GM23338 (cell line): ENCODE results near the gene FAM222A. TPM values are rescaled to one million over a fixed set of nuclear protein-coding genes. Genes with fewer than 3 reads are reported as not detected.

Experiments used
- ATAC-seq: fragments of 200-7000 bp; cut with Tn5 transposase; 3 replicates; pipeline ENCODE4 v1.9.1; 2020
- DNase-seq: peaks from one replicate; pipeline ENCODE4 v3.0.0-alpha.2; 2015; ENCODE audit warnings: low spot score
- H2AFZ ChIP-seq: fragments of 200-600 bp; sonication (generic); 2 replicates; pipeline ENCODE4 v1.8.0; 2016; ENCODE audit warnings: antibody characterized with exemption, mild to moderate bottlenecking, moderate library complexity
- H3F3A ChIP-seq: fragments of 200-600 bp; sonication (generic); replicated peaks from 2 replicates; pipeline ENCODE4 v1.8.0; 2017; ENCODE audit warnings: antibody characterized with exemption, mixed run types, low read depth
- H3K27ac ChIP-seq: fragments of 200-600 bp; sonication (generic); 2 replicates; pipeline ENCODE4 v1.6.1; 2016; ENCODE audit warnings: low read depth
- H3K27me3 ChIP-seq: fragments of 200-600 bp; sonication (generic); 2 replicates; pipeline ENCODE4 v1.8.0; 2016; ENCODE audit warnings: mild to moderate bottlenecking, mixed run types, moderate library complexity; ENCODE audit not compliant: insufficient read depth
- H3K36me3 ChIP-seq: fragments of 200-600 bp; sonication (generic); 2 replicates; pipeline ENCODE4 v1.8.0; 2016; ENCODE audit warnings: mild to moderate bottlenecking; ENCODE audit not compliant: insufficient read depth
- H3K4me1 ChIP-seq: fragments of 200-600 bp; sonication (generic); 2 replicates; pipeline ENCODE4 v1.8.0; 2016; ENCODE audit warnings: mild to moderate bottlenecking, moderate library complexity; ENCODE audit not compliant: insufficient read depth
- H3K4me2 ChIP-seq: fragments of 200-600 bp; sonication (generic); 2 replicates; pipeline ENCODE4 v1.7.1; 2017; ENCODE audit warnings: mixed run types
- H3K4me3 ChIP-seq: fragments of 200-600 bp; sonication (generic); 2 replicates; pipeline ENCODE4 v1.6.1; 2016; ENCODE audit warnings: mixed run types
- H3K79me2 ChIP-seq: fragments of 200-600 bp; sonication (generic); replicated peaks from 2 replicates; pipeline ENCODE4 v1.8.0; 2017; ENCODE audit warnings: mild to moderate bottlenecking; ENCODE audit not compliant: insufficient read depth
- H3K9me2 ChIP-seq: fragments of 200-600 bp; sonication (generic); 2 replicates; pipeline ENCODE4 v1.8.0; 2017; ENCODE audit not compliant: insufficient read depth
- H4K20me1 ChIP-seq: fragments of 200-600 bp; sonication (generic); replicated peaks from 2 replicates; pipeline ENCODE4 v1.8.0; 2017; ENCODE audit warnings: mild to moderate bottlenecking; ENCODE audit not compliant: insufficient read depth
- H3K27ac Mint-ChIP-seq: 2 replicates; pipeline ENCODE4 v1.8.0; 2020; ENCODE audit warnings: inconsistent platforms, mild to moderate bottlenecking, moderate library complexity, mixed read lengths
- H3K27me3 Mint-ChIP-seq: 3 replicates; pipeline ENCODE4 v1.8.0; 2022; ENCODE audit warnings: low read depth, mild to moderate bottlenecking, moderate library complexity, mixed read lengths, inconsistent platforms; ENCODE audit not compliant: insufficient read depth, poor library complexity
- H3K36me3 Mint-ChIP-seq: 3 replicates; pipeline ENCODE4 v1.8.0; 2021; ENCODE audit warnings: low read depth, mild to moderate bottlenecking, inconsistent platforms, moderate library complexity, mixed read lengths
- H3K4me1 Mint-ChIP-seq: 3 replicates; pipeline ENCODE4 v1.8.0; 2020; ENCODE audit warnings: mild to moderate bottlenecking, inconsistent platforms, mixed read lengths
- H3K4me3 Mint-ChIP-seq: 3 replicates; pipeline ENCODE4 v1.8.0; 2021; ENCODE audit warnings: moderate library complexity, mild to moderate bottlenecking, inconsistent platforms, mixed read lengths
- H3K9me3 Mint-ChIP-seq: 3 replicates; pipeline ENCODE4 v1.8.0; 2020; ENCODE audit warnings: moderate library complexity, mild to moderate bottlenecking, inconsistent platforms, mixed read lengths
- CREB1 ChIP-seq: fragments of 250-450 bp; sonication (Bioruptor Pico); IDR thresholded peaks from 2 replicates; pipeline ENCODE4 v1.5.0; 2020; ENCODE audit warnings: low read depth, mild to moderate bottlenecking, moderate library complexity
- ETS1 ChIP-seq: IDR thresholded peaks from 2 replicates; pipeline ENCODE4 v1.6.1; 2016; ENCODE audit warnings: antibody characterized with exemption
- EZH2 ChIP-seq: fragments of 200-600 bp; sonication (generic); IDR thresholded peaks from one replicate; pipeline ENCODE4 v1.8.0; 2017; ENCODE audit warnings: antibody characterized with exemption, mild to moderate bottlenecking, low read depth; ENCODE audit not compliant: unreplicated experiment
- EZH2phosphoT487 ChIP-seq: fragments of 200-600 bp; sonication (generic); IDR thresholded peaks from one replicate; pipeline ENCODE4 v1.8.1; 2018; ENCODE audit warnings: antibody characterized with exemption; ENCODE audit not compliant: unreplicated experiment
- JUNB ChIP-seq: IDR thresholded peaks from one replicate; pipeline ENCODE4 v1.6.1; 2016; ENCODE audit warnings: antibody characterized with exemption; ENCODE audit not compliant: unreplicated experiment
- NANOG ChIP-seq: IDR thresholded peaks from 2 replicates; pipeline ENCODE4 v1.6.1; 2016; ENCODE audit warnings: antibody characterized with exemption, borderline replicate concordance
- POLR2AphosphoS5 ChIP-seq: IDR thresholded peaks from 2 replicates; pipeline ENCODE4 v1.6.1; 2016; ENCODE audit warnings: antibody characterized with exemption, low read depth
- STAT1 ChIP-seq: IDR thresholded peaks from one replicate; pipeline ENCODE4 v1.6.1; 2016; ENCODE audit warnings: antibody characterized with exemption; ENCODE audit not compliant: unreplicated experiment
- ZNF114 ChIP-seq: fragments of 250-450 bp; sonication (Bioruptor Pico); IDR thresholded peaks from 2 replicates; pipeline ENCODE4 v1.5.0; 2020; ENCODE audit warnings: mild to moderate bottlenecking, moderate library complexity
- ZNF331 ChIP-seq: fragments of 250-450 bp; sonication (Bioruptor Pico); IDR thresholded peaks from 2 replicates; pipeline ENCODE4 v1.5.0; 2020; ENCODE audit warnings: low read depth, mild to moderate bottlenecking, moderate library complexity
- polyA plus RNA-seq: library from polyadenylated mRNA; unstranded; fragments of >200 nt; fragmentation: Nextera tagmentation; extraction: Ambion mirVana; gene quantifications from 2 replicates; pipeline ENCODE4 v1.2.1, GENCODE V29; 2016
- total RNA-seq: library from RNA; depleted of rRNA; stranded (reverse); fragments of >200 nt; shearing (Covaris generic); gene quantifications from 2 replicates; pipeline ENCODE4 v1.2.3, GENCODE V29; 2014
- TF ChIP-seq, protein P1 (sequence below): fragments of 250-450 bp; sonication (Bioruptor Pico); IDR thresholded peaks from 2 replicates; pipeline ENCODE4 v1.5.0; 2020; ENCODE audit warnings: mild to moderate bottlenecking, moderate library complexity
- TF ChIP-seq, protein P2 (sequence below), 2 experiments: fragments of 200-600 bp in 1 of 2; sonication (generic) in 1 of 2; conservative IDR thresholded peaks; 2 replicates each; pipeline versions ENCODE4 v1.5.1 to v1.6.1; 2016 to 2017; ENCODE audit warnings: antibody characterized with exemption in 2 of 2, low read depth in 2 of 2, mild to moderate bottlenecking in 2 of 2, moderate library complexity in 1 of 2
- TF ChIP-seq, protein P3 (sequence below): IDR thresholded peaks from one replicate; pipeline ENCODE4 v1.6.1; 2018; ENCODE audit warnings: antibody characterized with exemption; ENCODE audit not compliant: unreplicated experiment

FAM222A gene
- total and polyA plus RNA-seq, 2 experiments from 2014 or later, result 0.78 to 2.1 TPM

- no peaks in the 10 kb centered on the region for H3K4me1 ChIP-seq
- ATAC-seq (peak; percentile 48), DNase-seq (no peak)
- no peaks in the 10 kb centered on the region for H3K9me2 ChIP-seq
- no peaks in the 10 kb centered on the region for H3K79me2 ChIP-seq
- Mint-ChIP-seq H3K9me3 (no peaks in the 10 kb centered on the region), H3K36me3 (no peaks in the 10 kb centered on the region), H3K27ac (no peak overlapping the region), H3K4me1 (no peaks in the 10 kb centered on the region; the same call in 2 of the 3 replicates), H3K27me3 (peaks cover 3% of the 10 kb centered on the region), H3K4me3 (no peak overlapping the region)
- no peak overlapping the region for H3K4me3 ChIP-seq
- no peaks in the 10 kb centered on the region for H3K27me3 ChIP-seq
- H3F3A ChIP-seq, result no peaks in the 10 kb centered on the region
- no peaks in the 10 kb centered on the region for H3K36me3 ChIP-seq
- H3K4me2 ChIP-seq, result no peak overlapping the region
- H3K27ac ChIP-seq, result no peak overlapping the region
- no peak for TF ChIP-seq JUNB
- TF ChIP-seq CREB1, result no peak
- TF ChIP-seq, protein P1, sequence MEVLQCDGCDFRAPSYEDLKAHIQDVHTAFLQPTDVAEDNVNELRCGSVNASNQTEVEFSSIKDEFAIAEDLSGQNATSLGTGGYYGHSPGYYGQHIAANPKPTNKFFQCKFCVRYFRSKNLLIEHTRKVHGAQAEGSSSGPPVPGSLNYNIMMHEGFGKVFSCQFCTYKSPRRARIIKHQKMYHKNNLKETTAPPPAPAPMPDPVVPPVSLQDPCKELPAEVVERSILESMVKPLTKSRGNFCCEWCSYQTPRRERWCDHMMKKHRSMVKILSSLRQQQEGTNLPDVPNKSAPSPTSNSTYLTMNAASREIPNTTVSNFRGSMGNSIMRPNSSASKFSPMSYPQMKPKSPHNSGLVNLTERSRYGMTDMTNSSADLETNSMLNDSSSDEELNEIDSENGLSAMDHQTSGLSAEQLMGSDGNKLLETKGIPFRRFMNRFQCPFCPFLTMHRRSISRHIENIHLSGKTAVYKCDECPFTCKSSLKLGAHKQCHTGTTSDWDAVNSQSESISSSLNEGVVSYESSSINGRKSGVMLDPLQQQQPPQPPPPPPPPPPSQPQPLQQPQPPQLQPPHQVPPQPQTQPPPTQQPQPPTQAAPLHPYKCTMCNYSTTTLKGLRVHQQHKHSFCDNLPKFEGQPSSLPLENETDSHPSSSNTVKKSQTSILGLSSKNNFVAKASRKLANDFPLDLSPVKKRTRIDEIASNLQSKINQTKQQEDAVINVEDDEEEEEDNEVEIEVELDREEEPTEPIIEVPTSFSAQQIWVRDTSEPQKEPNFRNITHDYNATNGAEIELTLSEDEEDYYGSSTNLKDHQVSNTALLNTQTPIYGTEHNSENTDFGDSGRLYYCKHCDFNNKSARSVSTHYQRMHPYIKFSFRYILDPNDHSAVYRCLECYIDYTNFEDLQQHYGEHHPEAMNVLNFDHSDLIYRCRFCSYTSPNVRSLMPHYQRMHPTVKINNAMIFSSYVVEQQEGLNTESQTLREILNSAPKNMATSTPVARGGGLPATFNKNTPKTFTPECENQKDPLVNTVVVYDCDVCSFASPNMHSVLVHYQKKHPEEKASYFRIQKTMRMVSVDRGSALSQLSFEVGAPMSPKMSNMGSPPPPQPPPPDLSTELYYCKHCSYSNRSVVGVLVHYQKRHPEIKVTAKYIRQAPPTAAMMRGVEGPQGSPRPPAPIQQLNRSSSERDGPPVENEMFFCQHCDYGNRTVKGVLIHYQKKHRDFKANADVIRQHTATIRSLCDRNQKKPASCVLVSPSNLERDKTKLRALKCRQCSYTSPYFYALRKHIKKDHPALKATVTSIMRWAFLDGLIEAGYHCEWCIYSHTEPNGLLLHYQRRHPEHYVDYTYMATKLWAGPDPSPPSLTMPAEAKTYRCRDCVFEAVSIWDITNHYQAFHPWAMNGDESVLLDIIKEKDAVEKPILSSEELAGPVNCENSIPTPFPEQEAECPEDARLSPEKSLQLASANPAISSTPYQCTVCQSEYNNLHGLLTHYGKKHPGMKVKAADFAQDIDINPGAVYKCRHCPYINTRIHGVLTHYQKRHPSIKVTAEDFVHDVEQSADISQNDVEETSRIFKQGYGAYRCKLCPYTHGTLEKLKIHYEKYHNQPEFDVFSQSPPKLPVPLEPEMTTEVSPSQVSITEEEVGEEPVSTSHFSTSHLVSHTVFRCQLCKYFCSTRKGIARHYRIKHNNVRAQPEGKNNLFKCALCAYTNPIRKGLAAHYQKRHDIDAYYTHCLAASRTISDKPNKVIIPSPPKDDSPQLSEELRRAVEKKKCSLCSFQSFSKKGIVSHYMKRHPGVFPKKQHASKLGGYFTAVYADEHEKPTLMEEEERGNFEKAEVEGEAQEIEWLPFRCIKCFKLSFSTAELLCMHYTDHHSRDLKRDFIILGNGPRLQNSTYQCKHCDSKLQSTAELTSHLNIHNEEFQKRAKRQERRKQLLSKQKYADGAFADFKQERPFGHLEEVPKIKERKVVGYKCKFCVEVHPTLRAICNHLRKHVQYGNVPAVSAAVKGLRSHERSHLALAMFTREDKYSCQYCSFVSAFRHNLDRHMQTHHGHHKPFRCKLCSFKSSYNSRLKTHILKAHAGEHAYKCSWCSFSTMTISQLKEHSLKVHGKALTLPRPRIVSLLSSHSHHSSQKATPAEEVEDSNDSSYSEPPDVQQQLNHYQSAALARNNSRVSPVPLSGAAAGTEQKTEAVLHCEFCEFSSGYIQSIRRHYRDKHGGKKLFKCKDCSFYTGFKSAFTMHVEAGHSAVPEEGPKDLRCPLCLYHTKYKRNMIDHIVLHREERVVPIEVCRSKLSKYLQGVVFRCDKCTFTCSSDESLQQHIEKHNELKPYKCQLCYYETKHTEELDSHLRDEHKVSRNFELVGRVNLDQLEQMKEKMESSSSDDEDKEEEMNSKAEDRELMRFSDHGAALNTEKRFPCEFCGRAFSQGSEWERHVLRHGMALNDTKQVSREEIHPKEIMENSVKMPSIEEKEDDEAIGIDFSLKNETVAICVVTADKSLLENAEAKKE, result no peak
- TF ChIP-seq EZH2phosphoT487, result no peak
- no peak for TF ChIP-seq ETS1
- TF ChIP-seq ZNF114 (CRISPR knock-in tag), result no peak
- TF ChIP-seq, protein P2, sequence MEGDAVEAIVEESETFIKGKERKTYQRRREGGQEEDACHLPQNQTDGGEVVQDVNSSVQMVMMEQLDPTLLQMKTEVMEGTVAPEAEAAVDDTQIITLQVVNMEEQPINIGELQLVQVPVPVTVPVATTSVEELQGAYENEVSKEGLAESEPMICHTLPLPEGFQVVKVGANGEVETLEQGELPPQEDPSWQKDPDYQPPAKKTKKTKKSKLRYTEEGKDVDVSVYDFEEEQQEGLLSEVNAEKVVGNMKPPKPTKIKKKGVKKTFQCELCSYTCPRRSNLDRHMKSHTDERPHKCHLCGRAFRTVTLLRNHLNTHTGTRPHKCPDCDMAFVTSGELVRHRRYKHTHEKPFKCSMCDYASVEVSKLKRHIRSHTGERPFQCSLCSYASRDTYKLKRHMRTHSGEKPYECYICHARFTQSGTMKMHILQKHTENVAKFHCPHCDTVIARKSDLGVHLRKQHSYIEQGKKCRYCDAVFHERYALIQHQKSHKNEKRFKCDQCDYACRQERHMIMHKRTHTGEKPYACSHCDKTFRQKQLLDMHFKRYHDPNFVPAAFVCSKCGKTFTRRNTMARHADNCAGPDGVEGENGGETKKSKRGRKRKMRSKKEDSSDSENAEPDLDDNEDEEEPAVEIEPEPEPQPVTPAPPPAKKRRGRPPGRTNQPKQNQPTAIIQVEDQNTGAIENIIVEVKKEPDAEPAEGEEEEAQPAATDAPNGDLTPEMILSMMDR (conservative IDR thresholded peaks at IDR 0.05; ENCODE audit: low read depth in 2 of 2), result no peak
- TF ChIP-seq, protein P3, sequence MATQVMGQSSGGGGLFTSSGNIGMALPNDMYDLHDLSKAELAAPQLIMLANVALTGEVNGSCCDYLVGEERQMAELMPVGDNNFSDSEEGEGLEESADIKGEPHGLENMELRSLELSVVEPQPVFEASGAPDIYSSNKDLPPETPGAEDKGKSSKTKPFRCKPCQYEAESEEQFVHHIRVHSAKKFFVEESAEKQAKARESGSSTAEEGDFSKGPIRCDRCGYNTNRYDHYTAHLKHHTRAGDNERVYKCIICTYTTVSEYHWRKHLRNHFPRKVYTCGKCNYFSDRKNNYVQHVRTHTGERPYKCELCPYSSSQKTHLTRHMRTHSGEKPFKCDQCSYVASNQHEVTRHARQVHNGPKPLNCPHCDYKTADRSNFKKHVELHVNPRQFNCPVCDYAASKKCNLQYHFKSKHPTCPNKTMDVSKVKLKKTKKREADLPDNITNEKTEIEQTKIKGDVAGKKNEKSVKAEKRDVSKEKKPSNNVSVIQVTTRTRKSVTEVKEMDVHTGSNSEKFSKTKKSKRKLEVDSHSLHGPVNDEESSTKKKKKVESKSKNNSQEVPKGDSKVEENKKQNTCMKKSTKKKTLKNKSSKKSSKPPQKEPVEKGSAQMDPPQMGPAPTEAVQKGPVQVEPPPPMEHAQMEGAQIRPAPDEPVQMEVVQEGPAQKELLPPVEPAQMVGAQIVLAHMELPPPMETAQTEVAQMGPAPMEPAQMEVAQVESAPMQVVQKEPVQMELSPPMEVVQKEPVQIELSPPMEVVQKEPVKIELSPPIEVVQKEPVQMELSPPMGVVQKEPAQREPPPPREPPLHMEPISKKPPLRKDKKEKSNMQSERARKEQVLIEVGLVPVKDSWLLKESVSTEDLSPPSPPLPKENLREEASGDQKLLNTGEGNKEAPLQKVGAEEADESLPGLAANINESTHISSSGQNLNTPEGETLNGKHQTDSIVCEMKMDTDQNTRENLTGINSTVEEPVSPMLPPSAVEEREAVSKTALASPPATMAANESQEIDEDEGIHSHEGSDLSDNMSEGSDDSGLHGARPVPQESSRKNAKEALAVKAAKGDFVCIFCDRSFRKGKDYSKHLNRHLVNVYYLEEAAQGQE, result no peak
- no peak for TF ChIP-seq NANOG
- no peak for TF ChIP-seq STAT1
- no peak for TF ChIP-seq EZH2
- no peak for TF ChIP-seq ZNF331 (CRISPR knock-in tag)
- TF ChIP-seq POLR2AphosphoS5, result no peak
- H4K20me1 ChIP-seq, result no peaks in the 10 kb centered on the region
- no peak overlapping the region for H2AFZ ChIP-seq
Observed at GRCh38 chr12:109793826-109794501, 80.3 kb downstream of the FAM222A start.
